Astrocyte of the cerebellum (primary cell): ENCODE data around the gene KCNJ5.

Experiments
- DNase-seq: peaks from one replicate; pipeline ENCODE4 v3.0.0-alpha.2; 2011; ENCODE audit warnings: low read depth
- H3K4me3 ChIP-seq: 2 replicates; pipeline ENCODE4 v1.5.1; 2011; ENCODE audit warnings: mild to moderate bottlenecking, low read depth, low read length, moderate library complexity
- CTCF ChIP-seq: IDR thresholded peaks from 2 replicates; pipeline ENCODE4 v1.5.1; 2012; ENCODE audit warnings: low read length, low read depth, moderate library complexity, mild to moderate bottlenecking; ENCODE audit errors: missing control alignments
- in situ Hi-C: cut with HindIII; loops from 2 replicates; pipeline ENCODE4 v1.10.0; 2017; ENCODE audit warnings: low sequenced_read_pairs

The KCNJ5 gene

DNA sequence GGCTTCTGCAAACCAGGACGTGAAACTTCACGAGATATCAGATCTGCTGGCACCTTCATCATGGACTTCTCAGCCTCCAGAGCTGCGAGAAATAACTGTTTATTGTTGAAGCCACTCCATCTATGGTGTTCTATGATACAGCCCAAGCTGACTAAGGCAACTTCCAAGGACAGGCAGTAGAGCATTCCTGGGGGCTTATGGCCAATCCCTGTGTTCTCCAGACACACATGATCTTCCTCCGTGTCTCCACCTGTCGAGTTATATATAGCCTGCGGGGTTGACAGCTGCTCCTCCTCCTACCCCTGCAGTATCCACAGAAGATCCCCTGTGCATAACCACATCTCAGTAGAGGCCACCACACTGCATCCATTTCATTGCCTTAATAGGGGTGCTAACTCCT, 40.5 kb downstream of the KCNJ5 start:
- no peak for DNase-seq
- H3K4me3 ChIP-seq: no peak overlapping the region
- in situ Hi-C loops: no loop called here
- TF ChIP-seq CTCF: no peak

- no peak for TF ChIP-seq CTCF
- no peak for DNase-seq
- in situ Hi-C loops: no loop called here
- H3K4me3 ChIP-seq: no peak overlapping the region
Observed at GRCh38 chr11:128933481-128934178, 42.5 kb downstream of the KCNJ5 start.

- no peak for DNase-seq
- in situ Hi-C loops: no loop called here
- H3K4me3 ChIP-seq: no peak overlapping the region
- no peak for TF ChIP-seq CTCF
Observed at GRCh38 chr11:128934351-128934750, 43.2 kb downstream of the KCNJ5 start.

- H3K4me3 ChIP-seq: no peak overlapping the region
- in situ Hi-C loops: no loop called here
- no peak for DNase-seq
- TF ChIP-seq CTCF: no peak
Observed at GRCh38 chr11:128934926-128935325, 43.8 kb downstream of the KCNJ5 start.

DNA sequence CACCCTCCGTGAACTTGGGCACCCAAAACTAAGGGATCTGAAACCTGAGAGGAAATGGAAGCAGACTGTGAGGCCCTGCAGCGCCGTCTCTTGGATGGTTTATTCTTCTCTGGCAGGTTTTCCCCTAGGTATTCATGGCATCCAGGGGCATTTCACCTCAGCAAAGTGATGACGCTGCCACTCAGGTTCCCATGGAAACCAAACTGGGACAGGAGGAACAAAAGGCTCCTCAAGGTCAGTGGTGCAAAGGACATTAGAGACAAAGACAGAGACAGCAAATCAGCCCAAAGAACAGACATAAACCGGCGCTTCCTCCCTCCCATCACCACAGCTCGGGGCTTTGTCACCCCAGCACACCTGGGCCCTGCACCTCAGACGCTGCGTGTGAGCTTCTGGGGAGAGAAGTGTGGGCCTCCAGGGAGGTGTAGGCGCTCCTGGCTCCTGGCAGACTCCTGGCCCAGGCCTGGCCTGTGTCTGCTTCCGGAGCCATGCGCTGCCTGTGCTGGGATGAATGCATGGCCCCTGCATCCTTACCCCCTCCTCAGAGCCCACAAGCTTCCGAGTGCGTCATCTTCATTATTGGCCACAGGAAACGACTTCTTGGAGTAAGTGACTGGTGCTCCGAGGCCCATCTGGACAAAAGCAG, 45.6 kb downstream of the KCNJ5 start:
- TF ChIP-seq CTCF: no peak
- DNase-seq: no peak
- H3K4me3 ChIP-seq: no peak overlapping the region
- in situ Hi-C loops: no loop called here

DNA sequence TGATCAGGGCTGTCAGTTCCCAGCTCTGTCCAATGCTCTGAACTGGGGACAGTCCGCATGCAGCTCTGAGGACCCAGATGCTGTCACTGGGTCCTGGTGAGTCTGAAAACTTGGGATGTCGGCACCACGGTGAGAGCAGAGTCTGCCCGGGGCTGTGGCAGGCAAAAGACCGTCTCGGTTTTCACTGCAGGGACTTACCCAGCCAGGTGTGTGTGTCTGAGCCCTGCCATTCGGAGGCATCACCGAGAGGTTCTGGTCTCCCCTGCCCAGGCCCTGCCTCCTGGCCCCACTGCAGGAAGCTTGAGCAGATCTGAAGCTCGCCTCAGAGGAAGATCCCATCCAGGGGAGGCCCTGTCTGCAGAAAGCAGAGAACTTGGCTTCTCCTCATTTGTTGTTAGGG, 46.3 kb downstream of the KCNJ5 start:
- no peak for DNase-seq
- H3K4me3 ChIP-seq: no peak overlapping the region
- in situ Hi-C loops: no loop called here
- TF ChIP-seq CTCF: no peak
